ENCODE measurements around the gene ATP5MK.

DNA sequence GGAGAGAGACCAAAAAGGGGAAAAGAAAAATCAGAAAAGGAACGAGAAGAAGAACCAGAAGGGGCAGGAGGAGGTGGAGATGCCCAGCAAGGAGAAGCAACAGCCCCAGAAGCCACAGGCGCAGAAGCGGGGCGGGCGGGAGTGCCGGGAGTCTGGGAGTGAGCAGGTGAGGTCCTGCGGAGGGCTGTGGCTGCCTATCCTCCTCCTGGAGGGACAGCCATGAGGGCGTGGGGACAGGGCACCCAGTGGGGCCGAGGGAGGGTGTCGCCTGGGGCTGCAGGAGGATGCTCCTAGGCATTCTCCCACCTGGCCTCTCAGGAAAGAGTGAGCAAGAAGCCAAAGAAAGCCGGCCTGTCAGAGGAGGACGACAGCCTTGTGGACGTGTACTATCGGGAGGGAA, 44.1 kb upstream of the ATP5MK start:
- TF ChIP-seq ZNF274 (IDR thresholded peaks at IDR 0.05; ENCODE audit: low read depth, low read length) (no peak), YY1 (IDR thresholded peaks at IDR 0.05; ENCODE audit: insufficient read depth, insufficient read length) (no peak)
